Osteocyte (in vitro differentiated cells): ENCODE results near the gene ANKS4B. TPM values are rescaled to one million over a fixed set of nuclear protein-coding genes. Genes with fewer than 3 reads are reported as not detected.
"Not testable (repeated sequence)": the region's sequence is repeated elsewhere in the genome, so short reads cannot be mapped to it uniquely, and the experiment has no call there.

Experiments used
- DNase-seq: peaks from one replicate; pipeline ENCODE4 v3.0.0; 2021; ENCODE audit warnings: mixed read lengths; ENCODE audit not compliant: unreplicated experiment; ENCODE audit errors: extremely low spot score
- H3K27ac Mint-ChIP-seq: one replicate; pipeline ENCODE4 v1.8.0; 2021; ENCODE audit warnings: mild to moderate bottlenecking, mixed read lengths; ENCODE audit not compliant: unreplicated experiment
- H3K27me3 Mint-ChIP-seq: one replicate; pipeline ENCODE4 v1.8.0; 2021; ENCODE audit warnings: mixed read lengths; ENCODE audit not compliant: unreplicated experiment
- H3K36me3 Mint-ChIP-seq: one replicate; pipeline ENCODE4 v1.8.0; 2021; ENCODE audit warnings: mixed read lengths; ENCODE audit not compliant: unreplicated experiment
- H3K4me1 Mint-ChIP-seq: one replicate; pipeline ENCODE4 v1.8.0; 2021; ENCODE audit warnings: mixed read lengths; ENCODE audit not compliant: unreplicated experiment
- H3K4me3 Mint-ChIP-seq: one replicate; pipeline ENCODE4 v1.8.0; 2021; ENCODE audit warnings: mild to moderate bottlenecking, moderate library complexity, mixed read lengths; ENCODE audit not compliant: unreplicated experiment
- H3K9me3 Mint-ChIP-seq: one replicate; pipeline ENCODE4 v1.8.0; 2021; ENCODE audit warnings: mixed read lengths; ENCODE audit not compliant: unreplicated experiment
- CTCF ChIP-seq: fragments of 200-600 bp; sonication (generic); IDR thresholded peaks from 2 replicates; pipeline ENCODE4 v1.5.0; 2021; ENCODE audit warnings: antibody characterized with exemption, mild to moderate bottlenecking, moderate library complexity
- total RNA-seq: library from RNA; stranded (reverse); gene quantifications from 2 replicates; pipeline ENCODE4 v1.2.1, GENCODE V29; 2021

The ANKS4B gene
- total RNA-seq, 1 donor from 2014 or later = not detected

- peak; percentile 60 for DNase-seq
- Mint-ChIP-seq H3K4me1 (peaks cover 12% of the 10 kb centered on the region), H3K9me3 (no peaks in the 10 kb centered on the region), H3K4me3 (no peak overlapping the region), H3K27ac (no peak overlapping the region), H3K27me3 (peaks cover 73% of the 10 kb centered on the region), H3K36me3 (peaks cover 2% of the 10 kb centered on the region)
- TF ChIP-seq CTCF = no peak
Observed at GRCh38 chr16:21281698-21282389, 48.3 kb downstream of the ANKS4B start.

GRCh38 chr16:21283521-21284289 lies 50.2 kb downstream of the ANKS4B start:
- Mint-ChIP-seq H3K4me1 (peaks cover 7% of the 10 kb centered on the region), H3K27ac (no peak overlapping the region), H3K4me3 (peak overlapping the region; percentile 74), H3K27me3 (peaks cover 72% of the 10 kb centered on the region), H3K36me3 (peaks cover 2% of the 10 kb centered on the region), H3K9me3 (no peaks in the 10 kb centered on the region)
- peak; percentile 85 for DNase-seq
- peak; percentile 59 for TF ChIP-seq CTCF

DNA sequence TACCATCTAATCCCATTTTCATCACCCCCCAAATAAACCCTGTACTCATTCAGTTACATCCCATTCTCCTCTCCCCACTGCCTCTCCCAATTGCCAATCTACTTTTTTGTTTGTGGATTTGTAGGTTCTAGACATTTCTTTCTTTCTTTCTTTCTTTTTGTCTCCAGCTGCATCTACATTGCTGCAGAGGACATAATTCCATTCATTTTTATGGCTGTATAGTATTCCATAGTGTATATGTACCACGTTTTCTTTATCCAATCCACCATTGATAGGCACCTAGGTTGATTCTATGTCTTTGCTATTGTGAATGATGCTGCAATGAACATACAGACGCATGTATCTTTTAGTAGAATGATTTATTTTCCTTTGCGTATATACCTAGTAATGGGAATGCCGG lies 50.9 kb downstream of the ANKS4B start:
- no peak overlapping the region for H3K27ac Mint-ChIP-seq
- peak overlapping the region; percentile 74 for H3K4me3 Mint-ChIP-seq
- H3K9me3 Mint-ChIP-seq = peaks cover 6% of the 10 kb centered on the region
- no peak for DNase-seq
- peaks cover 72% of the 10 kb centered on the region for H3K27me3 Mint-ChIP-seq
- peaks cover 7% of the 10 kb centered on the region for H3K4me1 Mint-ChIP-seq
- peaks cover 2% of the 10 kb centered on the region for H3K36me3 Mint-ChIP-seq
- TF ChIP-seq CTCF = no peak

GRCh38 chr16:21285314-21285713 lies 51.8 kb downstream of the ANKS4B start:
- Mint-ChIP-seq H3K27ac (no peak overlapping the region), H3K9me3 (peaks cover 6% of the 10 kb centered on the region), H3K4me3 (no peak overlapping the region), H3K36me3 (peaks cover 2% of the 10 kb centered on the region), H3K4me1 (peaks cover 7% of the 10 kb centered on the region), H3K27me3 (peaks cover 71% of the 10 kb centered on the region)
- no peak for DNase-seq
- no peak for TF ChIP-seq CTCF

- not testable (repeated sequence) for DNase-seq, H3K4me3 Mint-ChIP-seq, H3K9me3 Mint-ChIP-seq, H3K4me1 Mint-ChIP-seq, H3K27ac Mint-ChIP-seq, H3K36me3 Mint-ChIP-seq
- peaks cover 75% of the 10 kb centered on the region for H3K27me3 Mint-ChIP-seq
Observed at GRCh38 chr16:21289789-21290188, 56.3 kb downstream of the ANKS4B start.
